ENCODE data around the gene KCND3. TPM values are rescaled to one million over a fixed set of nuclear protein-coding genes. Genes with fewer than 3 reads are reported as not detected.

The KCND3 gene
- total RNA-seq, 4 donors from 2014 or later = 1.4 to 3.5 (median 3.0) TPM

GRCh38 chr1:111895469-111895868, 94.0 kb downstream of the KCND3 start:
- Histone ChIP-seq H3K36me3 (no peaks in the 10 kb centered on the region), H3K4me3 (no peak overlapping the region), H3K27me3 (no peaks in the 10 kb centered on the region), H3K4me1 (no peaks in the 10 kb centered on the region), H3K9me3 (no peaks in the 10 kb centered on the region), H3K27ac (no peak overlapping the region)
- intact Hi-C loops (cut with DNase I; ENCODE audit: low total_unique reads) = no loop called here
- DNase-seq = no peak
- TF ChIP-seq POLR2A (IDR thresholded peaks at IDR 0.05) (no peak), EP300 (IDR thresholded peaks at IDR 0.05; ENCODE audit: low read depth) (no peak), CTCF (IDR thresholded peaks at IDR 0.05) (no peak), POLR2AphosphoS5 (IDR thresholded peaks at IDR 0.05) (no peak)
- in situ Hi-C loops (cut with MboI; ENCODE audit: low pct_ligation_motif_present in 1 of 4, low pct_unique_long_range_greater_than_20kb in 1 of 4, low sequenced_read_pairs in 3 of 4) = no loop called here
- WGBS, 2 donors (ENCODE audit: low coverage in 1 of 2) = 79% methylated on average over 16 of the region's 16 CpGs; no CpG with 5 or more reads in 1 of the 2 donors

GRCh38 chr1:111895017-111895416, 94.5 kb downstream of the KCND3 start:
- WGBS, 2 donors (ENCODE audit: low coverage in 1 of 2) = 47 to 55% methylated on average over 2 of the region's 2 CpGs
- Histone ChIP-seq H3K27ac (no peak overlapping the region), H3K9me3 (no peaks in the 10 kb centered on the region), H3K36me3 (no peaks in the 10 kb centered on the region), H3K4me1 (no peaks in the 10 kb centered on the region), H3K4me3 (no peak overlapping the region), H3K27me3 (no peaks in the 10 kb centered on the region)
- TF ChIP-seq CTCF (IDR thresholded peaks at IDR 0.05) (no peak), EP300 (IDR thresholded peaks at IDR 0.05; ENCODE audit: low read depth) (no peak), POLR2A (IDR thresholded peaks at IDR 0.05) (no peak), POLR2AphosphoS5 (IDR thresholded peaks at IDR 0.05) (no peak)
- DNase-seq = no peak
- intact Hi-C loops (cut with DNase I; ENCODE audit: low total_unique reads) = no loop called here
- in situ Hi-C loops (cut with MboI; ENCODE audit: low pct_ligation_motif_present in 1 of 4, low pct_unique_long_range_greater_than_20kb in 1 of 4, low sequenced_read_pairs in 3 of 4) = no loop called here

GRCh38 chr1:111894497-111894896, 95.0 kb downstream of the KCND3 start:
- TF ChIP-seq POLR2A (IDR thresholded peaks at IDR 0.05) (no peak), EP300 (IDR thresholded peaks at IDR 0.05; ENCODE audit: low read depth) (no peak), CTCF (IDR thresholded peaks at IDR 0.05) (no peak), POLR2AphosphoS5 (IDR thresholded peaks at IDR 0.05) (no peak)
- Histone ChIP-seq H3K27me3 (no peaks in the 10 kb centered on the region), H3K27ac (no peak overlapping the region), H3K9me3 (no peaks in the 10 kb centered on the region), H3K4me1 (no peaks in the 10 kb centered on the region), H3K4me3 (no peak overlapping the region), H3K36me3 (no peaks in the 10 kb centered on the region)
- 83% methylated on average over 6 of the region's 6 CpGs; no CpG with 5 or more reads in 1 of the 2 donors for WGBS, 2 donors (ENCODE audit: low coverage in 1 of 2)
- intact Hi-C loops (cut with DNase I; ENCODE audit: low total_unique reads) = no loop called here
- no peak for DNase-seq
- in situ Hi-C loops (cut with MboI; ENCODE audit: low pct_ligation_motif_present in 1 of 4, low pct_unique_long_range_greater_than_20kb in 1 of 4, low sequenced_read_pairs in 3 of 4) = no loop called here

- intact Hi-C loops (cut with DNase I; ENCODE audit: low total_unique reads) (no loop called here), in situ Hi-C loops (cut with MboI; ENCODE audit: low pct_ligation_motif_present in 1 of 4, low pct_unique_long_range_greater_than_20kb in 1 of 4, low sequenced_read_pairs in 3 of 4) (no loop called here)
- H3K27me3 ChIP-seq = no peaks in the 10 kb centered on the region
- H3K9me3 ChIP-seq = no peaks in the 10 kb centered on the region
- DNase-seq = no peak
- H3K4me1 ChIP-seq = no peaks in the 10 kb centered on the region
- TF ChIP-seq EP300 (IDR thresholded peaks at IDR 0.05; ENCODE audit: low read depth) = no peak
- TF ChIP-seq CTCF (IDR thresholded peaks at IDR 0.05) = no peak
- TF ChIP-seq POLR2A (IDR thresholded peaks at IDR 0.05) = no peak
- no peak for TF ChIP-seq POLR2AphosphoS5 (IDR thresholded peaks at IDR 0.05)
- no peak overlapping the region for H3K27ac ChIP-seq
- WGBS, 2 donors (ENCODE audit: low coverage in 1 of 2) = 67 to 76% methylated on average over 3 of the region's 3 CpGs
- H3K36me3 ChIP-seq = no peaks in the 10 kb centered on the region
- H3K4me3 ChIP-seq = no peak overlapping the region
Measured at GRCh38 chr1:111891566-111891965, 97.9 kb downstream of the KCND3 start.
